Trophoblast cell (in vitro differentiated cells and primary cell): Measurements from ENCODE around the gene HCRTR2.
"Not testable (repeated sequence)": the region's sequence is repeated elsewhere in the genome, so short reads cannot be mapped to it uniquely, and the experiment has no call there.

Source experiments
- DNase-seq, 2 donors: peaks; one replicate each; pipeline ENCODE4 v3.0.0-alpha.2; 2016
- H2AFZ ChIP-seq: 2 replicates; pipeline ENCODE4 v1.6.1; 2013; ENCODE audit warnings: low read length, moderate library complexity, mild to moderate bottlenecking; ENCODE audit not compliant: insufficient read depth, poor library complexity
- H2AK5ac ChIP-seq: 2 replicates; pipeline ENCODE4 v1.6.1; 2013; ENCODE audit warnings: mild to moderate bottlenecking, low read length
- H2BK120ac ChIP-seq: 2 replicates; pipeline ENCODE4 v1.6.1; 2013; ENCODE audit warnings: low read length, mild to moderate bottlenecking, moderate library complexity; ENCODE audit not compliant: insufficient read depth, poor library complexity
- H2BK12ac ChIP-seq: 2 replicates; pipeline ENCODE4 v1.6.1; 2013; ENCODE audit warnings: mild to moderate bottlenecking, low read length, moderate library complexity
- H2BK5ac ChIP-seq: 2 replicates; pipeline ENCODE4 v1.6.1; 2013; ENCODE audit warnings: low read length, low read depth, moderate library complexity, mild to moderate bottlenecking; ENCODE audit not compliant: poor library complexity
- H3K14ac ChIP-seq: 2 replicates; pipeline ENCODE4 v1.6.1; 2013; ENCODE audit warnings: mild to moderate bottlenecking, low read length
- H3K18ac ChIP-seq: 2 replicates; pipeline ENCODE4 v1.6.1; 2013; ENCODE audit warnings: mild to moderate bottlenecking, low read length
- H3K23ac ChIP-seq: 2 replicates; pipeline ENCODE4 v1.6.1; 2013; ENCODE audit warnings: low read length
- H3K27ac ChIP-seq: 2 replicates; pipeline ENCODE4 v1.5.1; 2013; ENCODE audit warnings: low read depth, mild to moderate bottlenecking, inconsistent platforms, low read length, moderate library complexity
- H3K27me3 ChIP-seq: 2 replicates; pipeline ENCODE4 v1.6.1; 2013; ENCODE audit warnings: inconsistent platforms, mild to moderate bottlenecking, low read length, moderate library complexity; ENCODE audit not compliant: insufficient read depth
- H3K36me3 ChIP-seq, 2 experiments: 1 replicate in 1 of 2; 2 replicates in 1 of 2; pipeline ENCODE4 v1.6.1; 2013; ENCODE audit warnings: low read length in 2 of 2, mild to moderate bottlenecking in 2 of 2, moderate library complexity in 1 of 2; ENCODE audit not compliant: insufficient read depth in 2 of 2, control insufficient read depth in 1 of 2
- H3K4ac ChIP-seq: 2 replicates; pipeline ENCODE4 v1.6.1; 2013; ENCODE audit warnings: low read depth, mild to moderate bottlenecking, low read length, moderate library complexity
- H3K4me1 ChIP-seq, 2 experiments: 1 replicate in 1 of 2; 2 replicates in 1 of 2; pipeline ENCODE4 v1.6.1; 2013; ENCODE audit warnings: low read length in 2 of 2, mild to moderate bottlenecking in 2 of 2, moderate library complexity in 1 of 2; ENCODE audit not compliant: insufficient read depth in 2 of 2, control insufficient read depth in 1 of 2
- H3K4me2 ChIP-seq: 2 replicates; pipeline ENCODE4 v1.6.1; 2013; ENCODE audit warnings: inconsistent platforms, mild to moderate bottlenecking, low read length, moderate library complexity
- H3K4me3 ChIP-seq: 2 replicates; pipeline ENCODE4 v1.5.1; 2013; ENCODE audit warnings: mild to moderate bottlenecking, low read depth, low read length, inconsistent platforms
- H3K79me1 ChIP-seq: one replicate; pipeline ENCODE4 v1.6.1; 2013; ENCODE audit warnings: low read length
- H3K79me2 ChIP-seq: 2 replicates; pipeline ENCODE4 v1.6.1; 2013; ENCODE audit warnings: low read length, mild to moderate bottlenecking; ENCODE audit not compliant: control insufficient read depth, insufficient read depth, poor library complexity
- H3K9ac ChIP-seq: 2 replicates; pipeline ENCODE4 v1.6.1; 2013; ENCODE audit warnings: mild to moderate bottlenecking, low read length
- H3K9me3 ChIP-seq: 2 replicates; pipeline ENCODE4 v1.6.1; 2013; ENCODE audit warnings: low read depth, mild to moderate bottlenecking, control low read depth, inconsistent platforms, low read length; ENCODE audit not compliant: insufficient read depth
- H4K12ac ChIP-seq: 2 replicates; pipeline ENCODE4 v1.6.1; 2013; ENCODE audit warnings: low read depth, mild to moderate bottlenecking, low read length, moderate library complexity
- H4K8ac ChIP-seq: 2 replicates; pipeline ENCODE4 v1.6.1; 2013; ENCODE audit warnings: low read depth, mild to moderate bottlenecking, low read length, moderate library complexity
- H4K91ac ChIP-seq: one replicate; pipeline ENCODE4 v1.6.1; 2013; ENCODE audit warnings: low read depth, mild to moderate bottlenecking, low read length, moderate library complexity
- WGBS: extraction: QIAGEN DNeasy Blood & Tissue Kit; methylation state at CpG from one replicate; pipeline ENCODE4 v1.1.7; 2013; ENCODE audit warnings: missing lambda C conversion rate; ENCODE audit not compliant: insufficient read length, insufficient coverage; ENCODE audit errors: extremely low coverage; 5-methylcytosine and 5-hydroxymethylcytosine counted together

HCRTR2 gene

DNA sequence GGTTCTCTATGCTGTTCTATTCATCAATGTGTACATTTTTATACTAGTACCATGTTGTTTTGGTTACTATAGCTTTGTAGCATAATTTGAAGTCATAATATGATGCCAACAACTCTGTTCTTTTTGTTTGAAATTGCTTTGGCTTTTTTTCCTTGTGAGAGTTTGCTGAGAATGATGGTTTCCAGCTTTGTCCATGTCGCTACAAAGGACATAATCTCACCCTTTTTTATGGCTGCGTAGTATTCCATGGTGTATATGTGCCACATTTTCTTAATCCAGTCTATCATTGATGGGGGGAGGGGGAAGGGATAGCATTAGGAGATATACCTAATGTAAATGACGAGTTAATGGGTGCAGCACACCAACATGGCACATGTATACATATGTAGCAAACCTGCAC, 122.9 kb downstream of the HCRTR2 start:
- H3K9me3 ChIP-seq, H3K4me2 ChIP-seq: not testable (repeated sequence)

DNA sequence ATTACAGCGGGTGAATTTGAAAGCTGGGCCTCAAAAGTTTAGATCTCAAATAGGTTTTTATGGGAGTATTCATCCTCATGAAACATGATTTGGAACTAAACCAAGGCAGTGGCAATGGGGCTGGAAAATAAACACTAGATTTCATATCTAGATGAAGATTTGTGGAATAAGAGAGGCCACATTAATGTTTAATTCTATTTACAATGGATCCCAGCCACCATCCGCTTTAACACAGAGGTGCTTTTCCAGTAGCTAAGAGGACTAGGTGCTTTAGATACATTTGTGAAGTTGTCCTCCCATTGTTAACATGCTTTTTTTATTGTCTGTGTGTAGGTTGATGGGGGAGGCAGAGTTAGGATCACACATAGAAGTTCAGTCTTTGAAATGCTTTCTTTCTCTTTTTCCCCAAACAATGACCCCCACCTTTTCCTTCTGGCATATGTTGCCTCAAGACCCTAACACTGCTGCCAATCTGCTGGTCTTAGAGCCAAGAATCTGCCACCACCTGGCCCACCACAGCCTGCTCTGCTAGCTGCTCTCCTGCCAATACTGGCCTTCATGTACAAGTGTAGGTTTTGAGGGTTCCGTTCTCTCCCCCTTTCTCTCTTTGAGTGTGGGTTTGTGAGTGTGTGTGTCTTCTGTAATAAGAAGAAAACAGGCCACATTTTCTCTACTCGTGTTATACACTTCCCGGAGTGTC, 125.1 kb downstream of the HCRTR2 start:
- Histone ChIP-seq H2AFZ (no peak overlapping the region), H3K4ac (no peak overlapping the region), H3K9ac (no peak overlapping the region), H3K9me3 (no peaks in the 10 kb centered on the region), H3K79me2 (no peaks in the 10 kb centered on the region), H2AK5ac (no peak overlapping the region), H2BK120ac (no peak overlapping the region), H3K4me3 (no peak overlapping the region), H4K12ac (no peak overlapping the region), H3K79me1 (no peaks in the 10 kb centered on the region), H3K23ac (no peak overlapping the region), H4K91ac (no peak overlapping the region), H2BK12ac (no peak overlapping the region), H3K36me3 (no peaks in the 10 kb centered on the region), H3K4me1 (no peaks in the 10 kb centered on the region), H4K8ac (no peak overlapping the region), H3K27me3 (no peaks in the 10 kb centered on the region), H3K14ac (no peak overlapping the region), H3K4me2 (no peak overlapping the region), H3K27ac (no peak overlapping the region), H2BK5ac (no peak overlapping the region), H3K18ac (no peak overlapping the region)
- DNase-seq, result no peak
- WGBS, result no CpG with 5 or more reads among the region's 5 CpGs

More for the DNA sequence above, 122.9 kb downstream of the HCRTR2 start:
- H3K27ac ChIP-seq, H2BK5ac ChIP-seq, H3K79me1 ChIP-seq, DNase-seq, H2BK12ac ChIP-seq, H3K36me3 ChIP-seq, H2BK120ac ChIP-seq, H4K91ac ChIP-seq, H4K12ac ChIP-seq, H3K4me3 ChIP-seq, H3K79me2 ChIP-seq, H3K18ac ChIP-seq, H2AK5ac ChIP-seq, H4K8ac ChIP-seq, H3K14ac ChIP-seq, H3K4me1 ChIP-seq, H3K23ac ChIP-seq, H3K4ac ChIP-seq, H3K27me3 ChIP-seq, H3K9ac ChIP-seq, H2AFZ ChIP-seq: not testable (repeated sequence)
- no CpG with 5 or more reads among the region's 3 CpGs for WGBS

DNA sequence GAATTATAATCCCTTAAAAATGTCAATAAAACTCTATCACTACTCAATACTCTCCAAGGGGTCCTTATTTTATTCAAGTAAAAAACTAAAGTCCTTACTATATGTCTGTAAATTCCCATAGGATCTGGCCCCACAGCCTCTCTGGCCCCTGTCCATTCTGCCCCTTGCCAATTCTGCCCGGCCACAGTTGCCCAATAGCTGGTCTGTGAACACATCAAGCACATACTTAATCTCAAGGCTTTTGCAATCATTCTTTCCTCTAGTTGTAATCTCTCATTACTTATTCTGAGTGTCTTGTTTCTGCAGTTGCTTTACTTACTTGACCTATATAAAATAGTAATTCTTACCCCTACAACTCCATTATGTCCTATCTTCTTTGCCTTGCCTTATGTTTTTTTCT, 130.4 kb downstream of the HCRTR2 start:
- H2BK120ac ChIP-seq, result no peak overlapping the region
- H3K36me3 ChIP-seq, result no peaks in the 10 kb centered on the region
- H3K23ac ChIP-seq, result no peak overlapping the region
- no peak overlapping the region for H3K4me2 ChIP-seq
- H2BK12ac ChIP-seq, result no peak overlapping the region
- no peaks in the 10 kb centered on the region for H3K79me1 ChIP-seq
- no peak for DNase-seq
- no peaks in the 10 kb centered on the region for H3K79me2 ChIP-seq
- no peaks in the 10 kb centered on the region for H3K9me3 ChIP-seq
- no peak overlapping the region for H3K4me3 ChIP-seq
- no peak overlapping the region for H4K8ac ChIP-seq
- H3K18ac ChIP-seq, result no peak overlapping the region
- no peak overlapping the region for H4K91ac ChIP-seq
- WGBS, result no CpG with 5 or more reads among the region's 1 CpG
- no peak overlapping the region for H2AK5ac ChIP-seq
- no peak overlapping the region for H2AFZ ChIP-seq
- no peak overlapping the region for H3K9ac ChIP-seq
- H3K27me3 ChIP-seq, result no peaks in the 10 kb centered on the region
- H3K4me1 ChIP-seq, result no peaks in the 10 kb centered on the region
- H2BK5ac ChIP-seq, result no peak overlapping the region
- no peak overlapping the region for H4K12ac ChIP-seq
- no peak overlapping the region for H3K14ac ChIP-seq
- H3K4ac ChIP-seq, result no peak overlapping the region
- no peak overlapping the region for H3K27ac ChIP-seq

- H3K36me3 ChIP-seq, result no peaks in the 10 kb centered on the region
- H2BK12ac ChIP-seq, result no peak overlapping the region
- H2BK5ac ChIP-seq, result no peak overlapping the region
- no peak overlapping the region for H3K27ac ChIP-seq
- H2AFZ ChIP-seq, result no peak overlapping the region
- no peak overlapping the region for H3K18ac ChIP-seq
- H3K27me3 ChIP-seq, result no peaks in the 10 kb centered on the region
- no peak overlapping the region for H3K9ac ChIP-seq
- peak; percentile 26 to 53 for DNase-seq
- no peak overlapping the region for H3K4ac ChIP-seq
- peaks cover 0 to 2% of the 10 kb centered on the region in 2 experiments for H3K4me1 ChIP-seq
- H4K8ac ChIP-seq, result peak overlapping the region; percentile 16
- no peak overlapping the region for H2BK120ac ChIP-seq
- H3K79me2 ChIP-seq, result no peaks in the 10 kb centered on the region
- H3K23ac ChIP-seq, result no peak overlapping the region
- no peak overlapping the region for H2AK5ac ChIP-seq
- H3K4me3 ChIP-seq, result no peak overlapping the region
- no peak overlapping the region for H4K91ac ChIP-seq
- H4K12ac ChIP-seq, result no peak overlapping the region
- H3K79me1 ChIP-seq, result no peaks in the 10 kb centered on the region
- no peak overlapping the region for H3K4me2 ChIP-seq
- no peaks in the 10 kb centered on the region for H3K9me3 ChIP-seq
- H3K14ac ChIP-seq, result no peak overlapping the region
Observed at GRCh38 chr6:55319961-55320695, 145.8 kb downstream of the HCRTR2 start.
